Calu3 (cell line): ENCODE data around the gene GRIN3B. TPM values are rescaled to one million over a fixed set of nuclear protein-coding genes. Genes with fewer than 3 reads are reported as not detected.

ENCODE experiments used
- Bru-seq: library from RNA; stranded (reverse); fragments of 400-500 nt; gene quantifications from one replicate; lab custom pipeline; 2021; lab: Mats Ljungman, UMichigan
- BruChase-seq, 2 experiments: library from RNA; stranded (reverse); fragments of 400-500 nt; gene quantifications; one replicate each; lab custom pipeline; 2021; lab: Mats Ljungman, UMichigan
- BruUV-seq: library from RNA; stranded (reverse); fragments of 400-500 nt; replicated peaks from 2 replicates; lab custom pipeline; 2021; lab: Mats Ljungman, UMichigan
- CTCF ChIA-PET: fragments of 300-600 bp; sonication (Branson Sonifier 250); formaldehyde crosslinking; loops from one replicate; lab custom pipeline; 2022; ENCODE audit warnings: antibody characterized with exemption; lab: Charles Lee
- DNase-seq: peaks from one replicate; pipeline ENCODE4 v3.0.0; 2022
- H3K27ac Mint-ChIP-seq: one replicate; pipeline ENCODE4 v1.8.0; 2022; ENCODE audit warnings: mixed read lengths; ENCODE audit not compliant: unreplicated experiment
- H3K27me3 Mint-ChIP-seq: one replicate; pipeline ENCODE4 v1.8.0; 2022; ENCODE audit warnings: mixed read lengths; ENCODE audit not compliant: unreplicated experiment
- H3K36me3 Mint-ChIP-seq: one replicate; pipeline ENCODE4 v1.8.0; 2022; ENCODE audit warnings: mild to moderate bottlenecking, moderate library complexity, mixed read lengths; ENCODE audit not compliant: insufficient read depth, unreplicated experiment
- H3K4me1 Mint-ChIP-seq: one replicate; pipeline ENCODE4 v1.8.0; 2022; ENCODE audit warnings: mild to moderate bottlenecking, low read depth, mixed read lengths; ENCODE audit not compliant: unreplicated experiment
- H3K4me3 Mint-ChIP-seq: one replicate; pipeline ENCODE4 v1.8.0; 2022; ENCODE audit warnings: mild to moderate bottlenecking, low read depth, moderate library complexity, mixed read lengths; ENCODE audit not compliant: unreplicated experiment
- H3K9me3 Mint-ChIP-seq: one replicate; pipeline ENCODE4 v1.8.0; 2022; ENCODE audit warnings: low read depth, mixed read lengths; ENCODE audit not compliant: unreplicated experiment
- CTCF ChIP-seq: fragments of 200-600 bp; IDR thresholded peaks from one replicate; pipeline ENCODE4 v1.8.0; 2022; ENCODE audit warnings: antibody characterized with exemption; ENCODE audit not compliant: unreplicated experiment
- intact Hi-C: fragments of 100-400 bp; cut with micrococcal nuclease; formaldehyde crosslinking; loops from one replicate; pipeline ENCODE4 v1.10.0; 2022; ENCODE audit not compliant: unreplicated experiment
- long read RNA-seq: library from polyadenylated mRNA; stranded (forward); transcript quantifications from one replicate; pipeline ENCODE4 v2.0.0, GENCODE V29; 2022
- total RNA-seq: library from RNA; stranded (reverse); gene quantifications from 2 replicates; pipeline ENCODE4 v1.2.3, GENCODE V29; 2022

Gene GRIN3B
- total RNA-seq (not detected in 2 replicates), Bru-seq, nascent RNA (not detected), BruChase-seq, experiment 1, labeled RNA remaining after a 6-hour chase (percentile 15 among the genes with signal in this experiment), BruChase-seq, experiment 2, labeled RNA remaining after a 2-hour chase (not detected)
- long read RNA-seq, partial matches to known transcripts: 0 of 1 reads
- long read RNA-seq, other reads (novel, unspliced or antisense): 1 of 1 reads

DNA sequence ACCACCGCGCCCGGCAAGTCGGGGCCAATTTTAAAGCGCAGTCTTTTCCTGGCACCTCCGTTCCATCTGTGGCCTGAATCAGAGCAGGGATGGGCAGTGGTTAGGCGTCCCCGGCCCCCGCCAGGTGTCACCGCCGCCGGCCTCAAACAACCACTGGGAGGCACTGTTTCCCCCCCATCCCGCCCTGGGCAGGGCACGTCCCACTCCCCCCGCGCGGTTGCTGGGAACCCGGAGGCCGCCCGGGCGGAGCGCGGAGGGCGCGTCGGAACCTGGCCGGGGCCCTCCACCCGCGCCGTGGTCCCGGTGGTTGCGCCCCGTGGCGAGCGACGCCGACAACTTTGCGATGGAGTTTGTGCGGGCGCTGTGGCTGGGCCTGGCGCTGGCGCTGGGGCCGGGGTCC is at the start of gene GRIN3B:
GRIN3B (plus strand) TSS at position 325 of the 400 bp plus-strand sequence; CDS start at position 344, 19 bp downstream.
- H3K4me1 Mint-ChIP-seq: no peaks in the 10 kb centered on the region
- peak within 1 kb of the TSS; percentile 26 for H3K4me3 Mint-ChIP-seq
- CTCF ChIA-PET: no interaction called here
- TF ChIP-seq CTCF: peak; percentile 16
- H3K36me3 Mint-ChIP-seq: peaks cover 27% of the 10 kb centered on the region
- no TSS peak for BruUV-seq
- H3K27me3 Mint-ChIP-seq: peaks cover 57% of the 10 kb centered on the region
- intact Hi-C loops: no loop called here
- H3K9me3 Mint-ChIP-seq: no peaks in the 10 kb centered on the region
- DNase-seq: peak; percentile 43
- H3K27ac Mint-ChIP-seq: no peak within 1 kb of the TSS

DNA sequence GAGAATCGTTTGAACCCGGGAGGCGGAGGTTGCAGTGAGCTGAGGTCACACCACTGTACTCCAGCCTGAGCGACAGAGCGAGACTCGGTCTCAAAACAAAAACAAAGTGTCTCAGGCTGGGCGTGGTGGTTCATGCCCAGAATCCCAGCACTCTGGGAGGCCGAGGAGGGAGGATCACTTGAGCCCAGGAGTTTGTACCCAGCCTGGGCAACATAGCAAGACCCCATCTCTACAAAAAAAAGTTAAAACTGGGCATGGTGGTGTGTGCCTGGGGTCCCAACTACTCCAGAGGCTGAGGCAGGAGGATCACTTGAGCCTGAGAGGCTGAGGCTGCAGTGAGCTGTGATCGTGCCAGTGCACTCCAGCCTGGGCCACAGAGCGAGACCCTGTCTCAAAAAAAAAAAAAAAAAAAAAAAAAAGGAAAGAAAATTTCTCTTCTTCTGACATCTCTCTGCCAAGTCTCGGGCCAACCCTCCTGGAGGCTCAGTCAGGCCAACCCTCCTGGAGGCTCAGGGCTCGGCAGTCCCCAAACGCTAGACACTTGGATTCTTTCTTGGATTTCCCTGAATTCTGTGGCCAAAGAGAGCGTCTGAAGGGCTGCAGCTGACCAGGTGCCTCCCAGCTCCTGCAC is 48.1 kb upstream of the GRIN3B start:
- CTCF ChIA-PET: no interaction called here
- DNase-seq: no peak
- no peak for TF ChIP-seq CTCF
- intact Hi-C loops: no loop called here
- Mint-ChIP-seq H3K4me1 (no peaks in the 10 kb centered on the region), H3K4me3 (no peak overlapping the region), H3K27ac (no peak overlapping the region), H3K27me3 (peaks cover 13% of the 10 kb centered on the region), H3K36me3 (peaks cover 5% of the 10 kb centered on the region), H3K9me3 (no peaks in the 10 kb centered on the region)
- no TSS peak for BruUV-seq

- Mint-ChIP-seq H3K27ac (no peak overlapping the region), H3K36me3 (peaks cover 5% of the 10 kb centered on the region), H3K4me1 (no peaks in the 10 kb centered on the region), H3K9me3 (no peaks in the 10 kb centered on the region), H3K4me3 (peak overlapping the region; percentile 39), H3K27me3 (peaks cover 13% of the 10 kb centered on the region)
- intact Hi-C loops: no loop called here
- no TSS peak for BruUV-seq
- peak; percentile 44 for DNase-seq
- CTCF ChIA-PET: no interaction called here
- no peak for TF ChIP-seq CTCF
Observed at GRCh38 chr19:952680-953444, 47.4 kb upstream of the GRIN3B start.

DNA sequence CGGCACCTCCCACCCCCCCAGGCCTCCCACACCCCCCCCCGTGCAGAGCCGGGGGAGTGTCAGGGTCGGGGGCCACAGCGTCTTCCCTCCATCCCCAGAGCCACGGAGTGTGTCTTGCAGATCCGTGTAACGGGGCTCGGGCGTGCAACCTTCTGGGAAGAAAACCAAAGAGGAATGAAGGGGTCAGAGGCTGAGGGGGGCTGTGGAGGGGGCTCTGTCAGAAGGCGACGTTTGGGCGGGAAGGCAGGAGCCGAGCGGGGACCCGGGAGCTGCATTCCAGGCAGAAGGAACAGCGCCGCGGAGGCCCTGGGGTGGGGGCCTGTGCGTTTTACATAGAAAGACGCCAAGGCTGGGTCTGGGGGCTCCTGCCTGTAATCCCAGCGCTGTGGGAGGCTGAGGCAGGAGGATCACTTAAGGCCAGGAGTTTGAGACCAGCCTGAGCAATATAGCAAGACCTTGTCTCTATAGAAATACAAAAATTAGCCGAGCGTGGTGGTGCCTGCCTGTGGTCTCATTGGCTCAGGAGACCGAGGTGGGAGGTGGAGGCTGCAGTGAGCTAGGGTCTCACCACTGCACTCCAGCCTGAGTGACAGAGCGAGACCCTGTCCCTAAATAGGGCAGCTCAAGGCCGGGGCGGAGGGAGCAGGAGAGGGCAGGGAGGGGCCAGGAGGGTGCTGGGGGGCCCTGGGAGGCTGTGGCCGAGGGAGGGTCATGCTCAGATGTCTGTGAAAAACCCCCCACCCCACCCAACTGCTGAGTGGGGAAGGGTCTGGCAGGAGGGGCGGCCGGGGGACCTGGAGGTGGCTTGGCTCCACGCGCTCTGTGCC is 46.6 kb upstream of the GRIN3B start:
- no peaks in the 10 kb centered on the region for H3K4me1 Mint-ChIP-seq
- no peak for DNase-seq
- CTCF ChIA-PET: no interaction called here
- no peak for TF ChIP-seq CTCF
- H3K4me3 Mint-ChIP-seq: peak overlapping the region; percentile 39
- peaks cover 5% of the 10 kb centered on the region for H3K36me3 Mint-ChIP-seq
- no peaks in the 10 kb centered on the region for H3K9me3 Mint-ChIP-seq
- BruUV-seq: no TSS peak
- no peak overlapping the region for H3K27ac Mint-ChIP-seq
- intact Hi-C loops: no loop called here
- peaks cover 16% of the 10 kb centered on the region for H3K27me3 Mint-ChIP-seq
